Left lung (tissue), 10 donors: ENCODE results near the gene RIOK3. TPM values are rescaled to one million over a fixed set of nuclear protein-coding genes. Genes with fewer than 3 reads are reported as not detected.

ENCODE experiments used
- ATAC-seq: fragments of 200-7000 bp; cut with Tn5 transposase; one replicate; pipeline ENCODE4 v1.9.1; 2020; ENCODE audit warnings: moderate library complexity
- DNase-seq, 4 donors: peaks; one replicate each; pipeline ENCODE4 v3.0.0-alpha.2; 2013 to 2020
- H3K27ac ChIP-seq, 2 donors: fragments of 200-600 bp; sonication (generic) in 1 of 2; one replicate each; pipeline versions ENCODE4 v1.5.0 to v1.8.0; 2020 to 2021
- H3K27me3 ChIP-seq, 2 donors: fragments of 200-600 bp; sonication (generic) in 1 of 2; one replicate each; pipeline versions ENCODE4 v1.5.0 to v1.8.0; 2020 to 2021
- H3K36me3 ChIP-seq, 2 donors: fragments of 200-600 bp; sonication (generic) in 1 of 2; one replicate each; pipeline versions ENCODE4 v1.5.0 to v1.8.0; 2020 to 2021
- H3K4me1 ChIP-seq, 2 donors: fragments of 200-600 bp; one replicate each; pipeline ENCODE4 v1.8.0; 2021
- H3K4me3 ChIP-seq, 2 donors: fragments of 200-600 bp; sonication (generic) in 1 of 2; one replicate each; pipeline versions ENCODE4 v1.5.0 to v1.8.0; 2020 to 2021; ENCODE audit warnings: mild to moderate bottlenecking in 1 of 2
- H3K9me3 ChIP-seq, 2 donors: fragments of 200-600 bp; sonication (generic) in 1 of 2; one replicate each; pipeline versions ENCODE4 v1.5.0 to v1.8.0; 2020 to 2021
- CTCF ChIP-seq, 2 donors: fragments of 200-600 bp; sonication (generic) in 1 of 2; IDR thresholded peaks; one replicate each; pipeline versions ENCODE4 v1.5.0 to v1.8.0; 2021; ENCODE audit warnings: antibody characterized with exemption in 2 of 2
- intact Hi-C, 2 donors: fragments of 100-400 bp; cut with DNase I; formaldehyde crosslinking; loops; one replicate each; pipeline versions ENCODE4 v1.11.2 to v1.14.2; 2022
- polyA plus RNA-seq, 6 donors: library from polyadenylated mRNA; unstranded; fragments of 120-200 nt; gene quantifications; one replicate each; pipeline ENCODE4 v1.2.1, GENCODE V29; 2013; ENCODE audit not compliant: insufficient read length in 6 of 6
- total RNA-seq, 2 donors: library from RNA; stranded (reverse); fragmentation: NEBNext Ultra II Directional; extraction: Animal tissue kit (Norgen Biotek cat#: 25700); gene quantifications; one replicate each; pipeline ENCODE4 v1.2.1, GENCODE V29; 2021
- donor health status: DM: no; HTN: yes; CAD: no.
- donor health status: DM: no; HTN: no; CAD: no.

The RIOK3 gene
- total and polyA plus RNA-seq, 8 donors: 55.3 to 79.7 (median 66.9) TPM

GRCh38 chr18:23494992-23495391, 41.9 kb downstream of the RIOK3 start:
- Histone ChIP-seq H3K27ac (no peak overlapping the region), H3K4me3 (no peak overlapping the region), H3K36me3 (no peaks in the 10 kb centered on the region), H3K4me1 (peaks cover 0 to 24% of the 10 kb centered on the region in 2 donors), H3K27me3 (no peaks in the 10 kb centered on the region), H3K9me3 (no peaks in the 10 kb centered on the region)
- ATAC-seq (peak; percentile 57), DNase-seq (no peak)
- intact Hi-C loops: no loop called here
- TF ChIP-seq CTCF (IDR thresholded peaks at IDR 0.05): no peak

GRCh38 chr18:23495723-23496440, 42.8 kb downstream of the RIOK3 start:
- DNase-seq (peak in 1 of 4 donors; percentile 49), ATAC-seq (peak; percentile 81)
- intact Hi-C loops: no loop called here
- no peak for TF ChIP-seq CTCF (IDR thresholded peaks at IDR 0.05)
- Histone ChIP-seq H3K36me3 (no peaks in the 10 kb centered on the region), H3K4me3 (no peak overlapping the region), H3K27ac (no peak overlapping the region), H3K9me3 (no peaks in the 10 kb centered on the region), H3K27me3 (no peaks in the 10 kb centered on the region), H3K4me1 (peaks cover 0 to 24% of the 10 kb centered on the region in 2 donors)

- intact Hi-C loops: no loop called here
- H3K4me3 ChIP-seq: no peak overlapping the region
- no peaks in the 10 kb centered on the region for H3K36me3 ChIP-seq
- DNase-seq: no peak
- H3K9me3 ChIP-seq: no peaks in the 10 kb centered on the region
- no peak for TF ChIP-seq CTCF (IDR thresholded peaks at IDR 0.05)
- peaks cover 5 to 34% of the 10 kb centered on the region in 2 donors for H3K4me1 ChIP-seq
- peak overlapping the region in 1 of 2 donors; percentile 51 for H3K27ac ChIP-seq
- ATAC-seq: no peak
- no peaks in the 10 kb centered on the region for H3K27me3 ChIP-seq
Measured at GRCh38 chr18:23498117-23498516, 45.0 kb downstream of the RIOK3 start.

GRCh38 chr18:23498877-23499276, 45.8 kb downstream of the RIOK3 start:
- Histone ChIP-seq H3K4me1 (peaks cover 5 to 35% of the 10 kb centered on the region in 2 donors), H3K4me3 (no peak overlapping the region), H3K27ac (peak overlapping the region in 1 of 2 donors; percentile 60), H3K9me3 (no peaks in the 10 kb centered on the region), H3K27me3 (no peaks in the 10 kb centered on the region), H3K36me3 (no peaks in the 10 kb centered on the region)
- peak in 2 of 4 donors; percentile 63 to 73 for DNase-seq
- intact Hi-C loops: no loop called here
- peak; percentile 67 to 83 for TF ChIP-seq CTCF (IDR thresholded peaks at IDR 0.05)
- peak; percentile 42 for ATAC-seq

GRCh38 chr18:23499291-23499781, 46.2 kb downstream of the RIOK3 start:
- Histone ChIP-seq H3K4me1 (peaks cover 5 to 39% of the 10 kb centered on the region in 2 donors), H3K36me3 (no peaks in the 10 kb centered on the region), H3K27me3 (no peaks in the 10 kb centered on the region), H3K4me3 (no peak overlapping the region), H3K27ac (peak overlapping the region in 1 of 2 donors; percentile 60), H3K9me3 (no peaks in the 10 kb centered on the region)
- DNase-seq (no peak), ATAC-seq (no peak)
- no peak for TF ChIP-seq CTCF (IDR thresholded peaks at IDR 0.05)
- intact Hi-C loops: no loop called here
